ENCODE measurements around the gene CCP110.
A peak's percentile ranks its signal among the peaks of the same experiment; 100 is the strongest.

The CCP110 gene

GRCh38 chr16:19601083-19601976 is 77.6 kb downstream of the CCP110 start:
- peak; percentile 57 for DNase-seq

Data from NCI-H510A treated with DMSO at 0.1 percent for 48 hours (cell line).